Measurements from ENCODE around the gene ERG.

The ERG gene

DNA sequence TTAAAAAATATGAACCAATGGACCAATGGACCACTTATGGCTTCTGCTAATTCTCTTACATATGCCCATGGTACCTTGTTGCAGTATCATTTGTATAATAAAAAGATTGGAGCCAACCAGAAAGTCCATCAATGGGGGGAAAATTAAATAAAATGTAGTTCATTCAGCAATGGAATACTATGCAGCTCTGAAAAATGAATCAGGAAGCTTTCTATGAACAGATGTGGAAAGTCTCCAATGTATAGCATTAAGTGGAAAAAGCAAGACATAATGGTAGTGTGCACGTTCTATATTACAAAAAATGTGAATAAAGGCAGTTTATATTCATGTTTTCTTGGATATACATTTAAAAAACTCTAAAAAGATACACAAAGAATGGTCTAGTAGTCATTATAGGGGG, 140.2 kb downstream of the ERG start:
- DNase-seq (ENCODE audit: low read depth), result no peak

GRCh38 chr21:38356883-38357625, 141.2 kb downstream of the ERG start:
- DNase-seq (ENCODE audit: low read depth), result no peak

- DNase-seq (ENCODE audit: low read depth), result peak; percentile 47
These were observed 142.1 kb downstream of the ERG start for GRCh38 chr21:38355992-38356781.

GRCh38 chr21:38355353-38355752, 142.9 kb downstream of the ERG start:
- no peak for DNase-seq (ENCODE audit: low read depth)

DNA sequence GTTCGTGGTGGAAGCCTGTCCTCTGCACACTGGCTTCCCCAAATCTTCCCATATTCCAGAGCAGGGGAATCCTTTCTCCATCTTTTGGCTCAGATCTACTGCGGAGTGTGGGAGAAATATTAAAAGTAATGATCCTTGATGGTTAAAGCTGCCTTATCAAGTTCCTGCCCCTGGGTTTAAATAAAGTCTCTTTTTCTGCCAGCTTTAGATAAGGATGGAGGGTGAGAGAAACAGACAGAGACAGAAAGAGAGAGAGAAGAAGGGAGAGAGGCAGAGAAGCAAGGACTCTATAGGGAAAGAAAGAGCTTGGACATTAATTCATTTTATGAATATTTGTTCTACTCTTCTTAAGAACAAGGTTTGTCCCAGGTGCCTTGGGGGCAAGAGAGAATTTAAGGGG, 143.5 kb downstream of the ERG start:
- DNase-seq (ENCODE audit: low read depth), result no peak

- no peak for DNase-seq (ENCODE audit: low read depth)
These were observed 144.0 kb downstream of the ERG start for GRCh38 chr21:38354231-38354630.

DNA sequence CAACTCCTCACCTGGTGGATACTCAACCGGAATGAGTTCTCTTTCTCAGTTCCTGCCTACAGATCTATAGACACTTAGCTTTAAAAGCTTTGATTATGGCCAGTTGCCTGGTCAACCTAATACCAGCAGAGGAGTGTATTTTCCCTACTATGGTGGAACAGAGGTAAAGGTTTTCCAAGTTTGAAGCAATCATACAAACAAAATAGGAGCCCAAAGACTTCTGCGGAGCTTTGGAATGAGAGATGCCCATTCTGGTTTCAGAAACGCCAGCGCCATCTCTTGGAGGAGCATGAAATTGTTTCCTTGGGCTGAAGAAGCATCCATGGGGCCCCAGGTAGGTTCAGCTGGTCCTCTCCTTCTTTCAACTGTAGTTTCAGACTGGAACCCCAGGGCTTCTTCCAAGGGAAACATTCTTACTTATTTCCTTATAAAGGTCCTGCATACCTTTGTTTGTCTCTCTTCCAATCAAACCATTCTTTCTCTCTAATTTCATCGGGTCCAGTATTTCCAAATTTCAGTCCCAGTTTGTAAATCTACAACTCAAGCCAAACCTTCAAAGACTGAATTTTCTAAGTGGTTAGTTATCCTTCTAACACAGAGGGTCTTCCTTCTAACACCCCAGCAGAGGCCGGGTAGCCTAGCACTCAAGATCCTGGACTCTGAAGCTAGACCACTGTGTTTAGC, 145.6 kb downstream of the ERG start:
- DNase-seq (ENCODE audit: low read depth), result peak; percentile 55

DNA sequence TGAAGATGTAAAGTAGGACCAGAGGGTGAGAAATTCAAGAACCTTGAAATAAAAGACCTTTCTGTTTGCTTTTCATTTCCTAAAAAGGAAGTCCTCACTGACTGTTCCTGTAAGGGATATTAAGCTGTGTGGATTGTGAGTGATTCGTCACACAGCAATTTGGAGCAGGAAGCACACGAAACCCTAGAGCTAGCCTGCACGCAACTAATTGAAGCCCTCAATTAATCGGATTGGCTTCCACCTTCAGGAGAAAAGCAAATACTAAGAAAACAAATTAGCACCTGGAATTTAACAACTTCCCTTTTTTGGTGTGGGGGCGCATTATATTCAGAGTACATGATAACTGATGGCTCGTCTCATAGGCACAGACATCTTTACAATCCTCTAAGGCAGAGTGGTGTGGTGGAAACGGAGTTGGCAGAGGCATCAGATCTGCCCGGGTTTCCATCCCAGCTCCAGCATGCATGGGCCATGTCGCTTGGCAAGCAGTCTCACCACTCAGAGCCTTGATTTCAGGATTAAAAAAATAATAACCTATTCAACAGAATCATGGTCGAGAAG, 146.2 kb downstream of the ERG start:
- peak; percentile 68 for DNase-seq (ENCODE audit: low read depth)

DNA sequence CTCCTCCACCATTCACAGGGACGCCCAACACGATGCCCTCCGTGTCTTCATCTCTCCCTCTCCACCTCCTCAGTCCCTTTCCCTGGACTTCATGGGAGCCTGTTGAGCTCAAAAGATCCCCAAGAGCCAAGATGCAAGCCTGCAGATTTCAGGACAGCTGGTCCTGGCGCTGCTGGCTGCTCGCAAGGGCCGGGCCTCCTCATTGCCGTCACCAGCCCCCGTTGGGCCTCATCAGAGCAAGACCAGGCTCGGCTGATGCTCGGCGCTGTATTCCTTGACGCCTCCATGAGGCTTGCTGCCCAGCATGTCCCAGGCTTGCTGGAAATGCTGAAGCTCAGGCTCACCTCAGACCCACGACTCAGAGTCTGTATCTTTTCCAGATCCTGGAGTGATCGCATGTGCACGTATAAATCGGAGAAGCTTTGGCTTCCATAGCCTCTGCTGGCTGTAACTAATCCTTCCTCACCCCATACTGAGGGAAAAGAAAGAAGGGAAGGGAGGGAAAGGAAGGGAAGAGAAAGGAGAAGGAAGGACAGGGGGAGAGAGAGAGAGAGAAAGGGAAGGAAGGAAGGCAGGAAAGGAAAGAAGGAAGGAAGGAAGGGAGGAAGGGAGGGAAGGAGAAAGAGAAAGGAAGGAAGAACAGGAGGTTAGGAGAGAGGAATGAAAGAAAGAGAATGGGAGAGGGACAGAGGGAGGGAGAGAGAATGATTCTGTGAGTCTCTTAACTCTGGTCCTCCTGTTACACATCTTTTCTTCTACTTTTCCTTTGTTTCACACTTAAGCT, 146.9 kb downstream of the ERG start:
- no peak for DNase-seq (ENCODE audit: low read depth)

- no peak for DNase-seq (ENCODE audit: low read depth)
These were observed 147.6 kb downstream of the ERG start for GRCh38 chr21:38350684-38351083.

- DNase-seq (ENCODE audit: low read depth), result no peak
These were observed 148.3 kb downstream of the ERG start for GRCh38 chr21:38349977-38350376.

DNA sequence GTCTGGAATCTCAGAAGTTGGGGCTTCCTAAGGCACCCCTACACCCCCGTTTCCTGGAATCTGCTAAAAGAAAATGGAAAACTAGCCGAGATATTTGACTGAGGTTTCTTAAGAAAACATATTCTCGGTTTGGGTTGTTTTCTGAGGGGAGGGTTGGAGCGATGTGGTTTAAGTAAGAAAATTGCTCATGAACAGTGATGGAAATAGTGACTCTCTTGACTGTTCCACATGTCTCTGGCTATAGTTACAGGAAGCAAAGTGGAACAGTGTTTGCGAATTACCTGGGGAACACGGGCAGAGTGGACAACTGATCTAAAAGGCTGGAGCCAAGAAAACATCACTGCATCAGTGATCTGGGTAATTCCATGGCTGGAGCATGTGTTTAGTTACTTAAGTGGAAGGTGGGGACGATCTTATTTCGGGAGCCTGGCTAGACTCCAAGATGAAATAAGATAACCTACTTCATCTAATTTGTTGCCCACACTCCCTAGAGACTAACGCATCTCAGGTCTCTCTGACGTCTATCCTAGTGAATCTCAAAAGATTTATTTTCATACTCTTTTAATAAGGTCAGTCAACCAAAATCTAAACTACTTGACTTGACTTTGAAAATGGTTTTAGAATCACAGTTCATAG, 149.0 kb downstream of the ERG start:
- no peak for DNase-seq (ENCODE audit: low read depth)

GRCh38 chr21:38346286-38346685, 152.0 kb downstream of the ERG start:
- DNase-seq (ENCODE audit: low read depth), result no peak

- DNase-seq (ENCODE audit: low read depth), result no peak
These were observed 154.6 kb downstream of the ERG start for GRCh38 chr21:38343691-38344090.

DNA sequence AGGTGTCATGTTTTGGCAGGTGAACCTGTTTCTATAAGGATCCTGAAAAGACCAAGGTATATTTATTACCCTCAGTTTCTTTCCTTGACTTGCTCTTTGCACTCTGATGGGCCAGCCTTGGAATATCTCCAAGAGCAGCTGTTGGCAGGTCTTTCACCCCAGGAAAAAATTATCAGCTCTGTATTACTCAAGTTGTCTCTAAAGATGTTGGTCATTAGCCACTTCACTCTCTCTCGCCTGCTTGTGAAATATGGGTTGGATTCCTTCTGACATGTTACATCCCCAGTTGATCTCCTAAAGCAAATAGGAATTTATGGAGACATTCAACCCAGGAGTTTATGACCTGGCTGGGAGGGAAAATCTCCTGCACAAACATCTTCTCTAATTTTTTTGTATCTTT, 155.5 kb downstream of the ERG start:
- DNase-seq (ENCODE audit: low read depth), result no peak

GRCh38 chr21:38341546-38342012, 156.7 kb downstream of the ERG start:
- no peak for DNase-seq (ENCODE audit: low read depth)

GRCh38 chr21:38340131-38340530, 158.1 kb downstream of the ERG start:
- no peak for DNase-seq (ENCODE audit: low read depth)

GRCh38 chr21:38337793-38338192, 160.5 kb downstream of the ERG start:
- no peak for DNase-seq (ENCODE audit: low read depth)

GRCh38 chr21:38334866-38335265, 163.4 kb downstream of the ERG start:
- DNase-seq (ENCODE audit: low read depth), result no peak

GRCh38 chr21:38333301-38334272, 164.7 kb downstream of the ERG start:
- peak; percentile 28 for DNase-seq (ENCODE audit: low read depth)
